Psoas muscle (tissue), 8 donors: ENCODE results near the gene TSPAN15. TPM values are rescaled to one million over a fixed set of nuclear protein-coding genes. Genes with fewer than 3 reads are reported as not detected.

Experiments used
- ATAC-seq, 4 donors: fragments of 200-7000 bp; cut with Tn5 transposase; one replicate each; pipeline ENCODE4 v1.9.1; 2020; ENCODE audit warnings: moderate library complexity in 3 of 4, mild to moderate bottlenecking in 2 of 4
- DNase-seq, 2 donors: peaks; one replicate each; pipeline ENCODE4 v3.0.0-alpha.2; 2020
- H3K27ac ChIP-seq: fragments of 200-600 bp; one replicate; pipeline ENCODE4 v1.8.0; 2022
- H3K27me3 ChIP-seq, 3 donors: fragments of 200-600 bp in 1 of 3; one replicate each; pipeline versions ENCODE4 v1.6.1 to v1.8.0; 2013 to 2022; ENCODE audit warnings: low read length in 2 of 3, mild to moderate bottlenecking in 2 of 3, moderate library complexity in 1 of 3; ENCODE audit not compliant: insufficient read depth in 3 of 3
- H3K36me3 ChIP-seq, 2 donors: fragments of 200-600 bp in 1 of 2; one replicate each; pipeline versions ENCODE4 v1.6.1 to v1.8.0; 2013 to 2022; ENCODE audit warnings: low read depth in 1 of 2, mild to moderate bottlenecking in 1 of 2, moderate library complexity in 1 of 2; ENCODE audit not compliant: insufficient read depth in 1 of 2
- H3K4me1 ChIP-seq: fragments of 200-600 bp; one replicate; pipeline ENCODE4 v1.8.0; 2022
- H3K4me3 ChIP-seq: fragments of 200-600 bp; one replicate; pipeline ENCODE4 v1.8.0; 2022; ENCODE audit warnings: mild to moderate bottlenecking
- H3K9me3 ChIP-seq: fragments of 200-600 bp; one replicate; pipeline ENCODE4 v1.8.0; 2022
- CTCF ChIP-seq: fragments of 200-600 bp; IDR thresholded peaks from one replicate; pipeline ENCODE4 v1.8.0; 2022; ENCODE audit warnings: antibody characterized with exemption
- WGBS, 3 donors: extraction: QIAGEN DNeasy Blood & Tissue Kit; methylation state at CpG; one replicate each; pipeline versions ENCODE4 v1.1.6 to v1.1.7; 2013; 5-methylcytosine and 5-hydroxymethylcytosine counted together
- intact Hi-C, 2 donors: fragments of 100-400 bp; cut with DNase I; formaldehyde crosslinking; loops; one replicate each; pipeline versions ENCODE4 v1.11.0 to v1.14.2; 2022
- polyA plus RNA-seq, 3 donors: library from polyadenylated mRNA; stranded (reverse); fragments of 200-250 nt; gene quantifications; one replicate each; pipeline ENCODE4 v1.2.3, GENCODE V29; 2013
- total RNA-seq, 4 donors: library from RNA; stranded (reverse); fragmentation: NEBNext Ultra II Directional in 2 of 4; extraction: Animal tissue kit (Norgen Biotek cat#: 25700) in 2 of 4; gene quantifications; one replicate each; pipeline versions ENCODE4 v1.2.1 to v1.2.4, GENCODE V29; 2021 to 2023
- donor health status: healthy with polysubstance abuse.
- donor health status: DM: no; HTN: no; CAD: no; lungs with moderate emphysema.
- donor health status: Bipolar disorder and iron deficiency.
- donor health status: healthy.
- donor health status: DM: yes; HTN: yes; CAD: no.
- donor health status: DM: no; HTN: no; CAD: no.
- donor health status: DM: no; HTN: no; CAD: no.
- donor health status: DM: yes; HTN: yes; CAD: no.

Gene TSPAN15
- total and polyA plus RNA-seq, 7 donors, result 6.3 to 35.0 (median 10.7) TPM

- H3K4me3 ChIP-seq, result no peak overlapping the region
- H3K27ac ChIP-seq, result peak overlapping the region; percentile 91
- intact Hi-C loops, result loop anchor here (2.0 to 5.0 kb wide), 2 partner anchors 15 to 37 kb away; no protein-coding TSS in a partner anchor
- H3K9me3 ChIP-seq, result no peaks in the 10 kb centered on the region
- H3K4me1 ChIP-seq, result peaks cover 84% of the 10 kb centered on the region
- no peak for ATAC-seq
- no peaks in the 10 kb centered on the region for H3K36me3 ChIP-seq
- no peak for TF ChIP-seq CTCF
- H3K27me3 ChIP-seq, result no peaks in the 10 kb centered on the region
- DNase-seq, result no peak
- 48 to 66% (median 50%) methylated on average over 11 to 12 of the region's 12 CpGs for WGBS, 3 donors
These were observed 8.8 kb downstream of the TSPAN15 start for GRCh38 chr10:69459893-69460575.

- H3K27me3 ChIP-seq, result no peaks in the 10 kb centered on the region
- no peaks in the 10 kb centered on the region for H3K9me3 ChIP-seq
- ATAC-seq, result no peak
- no peak overlapping the region for H3K4me3 ChIP-seq
- no peak for DNase-seq
- intact Hi-C loops, result no loop called here
- WGBS, 3 donors, result 63 to 73% (median 65%) methylated on average over 9 of the region's 9 CpGs
- peaks cover 86% of the 10 kb centered on the region for H3K4me1 ChIP-seq
- no peak for TF ChIP-seq CTCF
- H3K36me3 ChIP-seq, result no peaks in the 10 kb centered on the region
- H3K27ac ChIP-seq, result peak overlapping the region; percentile 91
These were observed 9.4 kb downstream of the TSPAN15 start for GRCh38 chr10:69460576-69461242.

- DNase-seq, result no peak
- no peak for ATAC-seq
- H3K9me3 ChIP-seq, result no peaks in the 10 kb centered on the region
- H3K4me3 ChIP-seq, result no peak overlapping the region
- H3K4me1 ChIP-seq, result peaks cover 86% of the 10 kb centered on the region
- WGBS, 3 donors, result 56 to 64% (median 63%) methylated on average over 5 of the region's 5 CpGs
- intact Hi-C loops, result no loop called here
- H3K36me3 ChIP-seq, result no peaks in the 10 kb centered on the region
- no peak for TF ChIP-seq CTCF
- peak overlapping the region; percentile 91 for H3K27ac ChIP-seq
- no peaks in the 10 kb centered on the region for H3K27me3 ChIP-seq
These were observed 10.2 kb downstream of the TSPAN15 start for GRCh38 chr10:69461243-69462025.

- WGBS, 3 donors, result 47 to 64% (median 57%) methylated on average over 6 of the region's 6 CpGs
- Histone ChIP-seq H3K36me3 (no peaks in the 10 kb centered on the region), H3K27ac (peak overlapping the region; percentile 87), H3K9me3 (no peaks in the 10 kb centered on the region), H3K4me1 (peaks cover 72% of the 10 kb centered on the region), H3K27me3 (no peaks in the 10 kb centered on the region), H3K4me3 (no peak overlapping the region)
- ATAC-seq, result no peak
- intact Hi-C loops, result no loop called here
- TF ChIP-seq CTCF, result no peak
- DNase-seq, result no peak
These were observed 12.6 kb downstream of the TSPAN15 start for GRCh38 chr10:69463886-69464285.
